Measurements from ENCODE around the gene LRMDA. TPM values are rescaled to one million over a fixed set of nuclear protein-coding genes. Genes with fewer than 3 reads are reported as not detected.

LRMDA gene
- total and polyA plus RNA-seq, 2 of the 8 experiments (the other 6 are each of a cell fraction or from before 2014, with no cell fraction given) = 0.86 to 2.8 TPM

- Histone ChIP-seq H3K18ac (ENCODE audit: extremely low read depth, low read length) (no peak overlapping the region), H4K91ac (replicated peaks; ENCODE audit: insufficient read length, low read length) (no peak overlapping the region), H3K4me2 (ENCODE audit: insufficient read depth in 1 of 2, low read depth in 2 of 2, low read length in 2 of 2) (no peak overlapping the region), H4K5ac (ENCODE audit: insufficient read length, low read depth, low read length) (no peak overlapping the region), H2AFZ (ENCODE audit: low read length) (no peak overlapping the region), H4K8ac (ENCODE audit: extremely low read depth, insufficient read depth, low read length) (no peak overlapping the region), H3K79me2 (ENCODE audit: control insufficient read depth in 1 of 2, insufficient read depth in 2 of 2, low read length in 2 of 2) (no peaks in the 10 kb centered on the region), H4K20me1 (replicated peaks in 1 of 2; ENCODE audit: control insufficient read depth in 1 of 2, insufficient read depth in 2 of 2, low read length in 2 of 2) (no peaks in the 10 kb centered on the region), H3K23me2 (ENCODE audit: low read depth, low read length) (no peaks in the 10 kb centered on the region; the same call in 1 of the 2 replicates), H3K4me1 (replicated peaks in 1 of 4; ENCODE audit: control insufficient read depth in 3 of 4, insufficient read depth in 4 of 4, low read length in 3 of 4) (no peaks in the 10 kb centered on the region), H2BK5ac (ENCODE audit: low read depth, low read length) (no peak overlapping the region), H3K9ac (replicated peaks in 1 of 4; ENCODE audit: extremely low read depth in 1 of 4, low read depth in 3 of 4, low read length in 3 of 4) (no peak overlapping the region), H3K56ac (replicated peaks; ENCODE audit: insufficient read length, low read depth, low read length) (no peak overlapping the region), H3K27ac (ENCODE audit: low read depth, low read length) (no peak overlapping the region), H2BK120ac (replicated peaks; ENCODE audit: low read depth, low read length) (no peak overlapping the region), H3K9me3 (ENCODE audit: insufficient read depth in 2 of 2, low read depth in 1 of 2, low read length in 1 of 2) (no peaks in the 10 kb centered on the region), H3K36me3 (ENCODE audit: control insufficient read depth in 2 of 4, insufficient read depth in 4 of 4, low read length in 3 of 4) (no peaks in the 10 kb centered on the region), H3K79me1 (ENCODE audit: low read depth, low read length) (no peaks in the 10 kb centered on the region), H2BK12ac (ENCODE audit: low read depth, low read length) (no peak overlapping the region), H2AK5ac (ENCODE audit: low read depth, low read length) (no peak overlapping the region), H2BK20ac (ENCODE audit: low read length) (no peak overlapping the region), H3K23ac (ENCODE audit: insufficient read length) (no peak overlapping the region), H3K4me3 (ENCODE audit: extremely low read depth in 1 of 4, insufficient read depth in 2 of 4, low read depth in 3 of 4, low read length in 4 of 4) (no peak overlapping the region), H3K14ac (ENCODE audit: insufficient read length) (no peak overlapping the region), H3K4ac (replicated peaks; ENCODE audit: insufficient read length, low read depth, low read length) (no peak overlapping the region), H3K27me3 (replicated peaks in 1 of 4; ENCODE audit: control insufficient read depth in 3 of 4, extremely low read depth in 1 of 4, insufficient read depth in 3 of 4, low read length in 3 of 4) (peaks cover 0 to 2% (median under 1%) of the 10 kb centered on the region in 4 experiments; a peak in 3 of 7 replicates), H2BK15ac (ENCODE audit: low read length) (no peak overlapping the region)
- 91% methylated on average over 2 of the region's 2 CpGs; no CpG with 5 or more reads in 1 of the 2 experiments for WGBS, 2 experiments (ENCODE audit: extremely low coverage in 1 of 2, insufficient coverage in 1 of 2, insufficient read length in 1 of 2, insufficient replicate concordance in 2 of 2, low coverage in 1 of 2, low lambda C conversion rate in 2 of 2, missing lambda C conversion rate in 1 of 2)
- no peak for TF ChIP-seq RAD21 (IDR thresholded peaks at IDR 0.05 in 1 of 2, conservative IDR thresholded peaks at IDR 0.05 in 1 of 2; ENCODE audit: low read depth in 2 of 2, low read length in 2 of 2)
- no peak for TF ChIP-seq SRF (IDR thresholded peaks at IDR 0.05; ENCODE audit: low read depth, low read length)
- TF ChIP-seq ASH2L (IDR thresholded peaks at IDR 0.05; ENCODE audit: low read length) = no peak
- TF ChIP-seq TEAD4 (IDR thresholded peaks at IDR 0.05; ENCODE audit: low read depth, low read length) = no peak
- TF ChIP-seq POU5F1 (IDR thresholded peaks at IDR 0.05; ENCODE audit: low read depth, low read length) = no peak
- no peak for TF ChIP-seq CBX5 (IDR thresholded peaks at IDR 0.05; ENCODE audit: low read depth, low read length)
- TF ChIP-seq CTBP2 (IDR thresholded peaks at IDR 0.05; ENCODE audit: borderline replicate concordance, insufficient read depth, insufficient read length, low read length) = no peak
- no peak for TF ChIP-seq CHD1 (IDR thresholded peaks at IDR 0.05; ENCODE audit: low read depth, low read length)
- no peak for TF ChIP-seq EZH2 (IDR thresholded peaks at IDR 0.05; ENCODE audit: low read depth, low read length, severe bottlenecking)
- TF ChIP-seq HDAC2 (IDR thresholded peaks at IDR 0.05; ENCODE audit: borderline replicate concordance in 1 of 2, low read depth in 2 of 2, low read length in 2 of 2) = no peak
- no peak for TF ChIP-seq GABPA (IDR thresholded peaks at IDR 0.05; ENCODE audit: borderline replicate concordance, insufficient read depth, low read length)
- no peak for TF ChIP-seq BACH1 (IDR thresholded peaks at IDR 0.05; ENCODE audit: low read length)
- TF ChIP-seq HDAC6 (IDR thresholded peaks at IDR 0.05; ENCODE audit: low read depth, low read length) = no peak
- TF ChIP-seq RFX5 (IDR thresholded peaks at IDR 0.05; ENCODE audit: borderline replicate concordance, low read depth, low read length) = no peak
- no peak for TF ChIP-seq SIX5 (IDR thresholded peaks at IDR 0.05; ENCODE audit: low read depth, low read length)
- no peak for FAIRE-seq
- ChIA-PET CTCF (ENCODE audit: partially characterized antibody) (interaction anchor here (0.9 to 1.0 kb wide), 2 partner anchors 11 to 248 kb away, joined by 3 read pairs; no protein-coding TSS in a partner anchor), POLR2A (ENCODE audit: partially characterized antibody) (no interaction called here)
- no peak for DNase-seq (ENCODE audit: low read depth in 1 of 2, low spot score in 2 of 2)
These were observed 212.0 kb downstream of the LRMDA start for GRCh38 chr10:75643405-75643804.
